SK-N-SH treated with all-trans-retinoic acid at 6 μM for 48 hours (cell line): ENCODE results near the gene DEPDC5.

ENCODE experiments used
- BACH2 ChIP-seq: fragments of 250-450 bp; sonication (Bioruptor Pico); IDR thresholded peaks from 2 replicates; pipeline ENCODE4 v1.9.0; 2021; ENCODE audit warnings: mild to moderate bottlenecking, borderline replicate concordance
- CREB5 ChIP-seq: fragments of 250-450 bp; sonication (Bioruptor Pico); IDR thresholded peaks from 2 replicates; pipeline ENCODE4 v1.5.1; 2020; ENCODE audit warnings: low read depth, mild to moderate bottlenecking, moderate library complexity
- CSDC2 ChIP-seq: fragments of 250-450 bp; sonication (Bioruptor Pico); IDR thresholded peaks from 2 replicates; pipeline ENCODE4 v1.5.0; 2020; ENCODE audit warnings: mild to moderate bottlenecking, moderate library complexity
- ESRRG ChIP-seq: fragments of 250-450 bp; sonication (Bioruptor Pico); IDR thresholded peaks from 2 replicates; pipeline ENCODE4 v1.6.1; 2021; ENCODE audit warnings: mild to moderate bottlenecking
- GLIS3 ChIP-seq: fragments of 250-450 bp; sonication (Bioruptor Pico); IDR thresholded peaks from 2 replicates; pipeline ENCODE4 v1.5.0; 2020; ENCODE audit warnings: mild to moderate bottlenecking, moderate library complexity
- ISL1 ChIP-seq: fragments of 250-450 bp; sonication (Bioruptor Pico); IDR thresholded peaks from 2 replicates; pipeline ENCODE4 v2.1.2; 2022; ENCODE audit warnings: mild to moderate bottlenecking, moderate library complexity
- OSR1 ChIP-seq: fragments of 250-450 bp; sonication (Bioruptor Pico); IDR thresholded peaks from 2 replicates; pipeline ENCODE4 v1.8.0; 2022; ENCODE audit warnings: moderate library complexity, mild to moderate bottlenecking, inconsistent platforms
- PATZ1 ChIP-seq: fragments of 250-450 bp; sonication (Bioruptor Pico); IDR thresholded peaks from 2 replicates; pipeline ENCODE4 v1.8.0; 2020; ENCODE audit warnings: mild to moderate bottlenecking, moderate library complexity, borderline replicate concordance
- RARB ChIP-seq: fragments of 250-450 bp; sonication (Bioruptor Pico); IDR thresholded peaks from 2 replicates; pipeline ENCODE4 v1.8.0; 2021; ENCODE audit warnings: mild to moderate bottlenecking, moderate library complexity
- TCF4 ChIP-seq: fragments of 250-450 bp; sonication (Bioruptor Pico); IDR thresholded peaks from 2 replicates; pipeline ENCODE4 v1.8.0; 2021; ENCODE audit warnings: mild to moderate bottlenecking, moderate library complexity, borderline replicate concordance
- ZFP3 ChIP-seq: fragments of 250-450 bp; sonication (Bioruptor Pico); IDR thresholded peaks from 2 replicates; pipeline ENCODE4 v1.5.0; 2020; ENCODE audit warnings: mild to moderate bottlenecking, moderate library complexity
- ZFP30 ChIP-seq: fragments of 450-650 bp; formaldehyde crosslinking; IDR thresholded peaks from 2 replicates; pipeline ENCODE4 v1.5.0; 2022; ENCODE audit warnings: mild to moderate bottlenecking, moderate library complexity
- ZNF70 ChIP-seq: fragments of 450-650 bp; formaldehyde crosslinking; IDR thresholded peaks from 2 replicates; pipeline ENCODE4 v1.5.0; 2020; ENCODE audit warnings: mild to moderate bottlenecking, moderate library complexity
- ZNF8 ChIP-seq: fragments of 450-650 bp; formaldehyde crosslinking; IDR thresholded peaks from 2 replicates; pipeline ENCODE4 v1.5.0; 2020; ENCODE audit warnings: mild to moderate bottlenecking, moderate library complexity

- TF ChIP-seq ESRRG (CRISPR knock-in tag): no peak
- TF ChIP-seq ZFP30 (CRISPR knock-in tag): no peak
- no peak for TF ChIP-seq PATZ1 (CRISPR knock-in tag)
- no peak for TF ChIP-seq ZNF8 (CRISPR knock-in tag)
- no peak for TF ChIP-seq OSR1 (CRISPR knock-in tag)
- no peak for TF ChIP-seq ZFP3 (CRISPR knock-in tag)
- no peak for TF ChIP-seq CREB5
- no peak for TF ChIP-seq BACH2 (CRISPR knock-in tag)
- no peak for TF ChIP-seq RARB
- no peak for TF ChIP-seq GLIS3 (CRISPR knock-in tag)
- no peak for TF ChIP-seq TCF4 (CRISPR knock-in tag)
- TF ChIP-seq ISL1 (CRISPR knock-in tag): no peak
- TF ChIP-seq ZNF70 (CRISPR knock-in tag): no peak
- TF ChIP-seq CSDC2 (CRISPR knock-in tag): no peak
Measured at GRCh38 chr22:31750365-31751284, 3.2 kb upstream of the DEPDC5 start.
